T47D (cell line): ENCODE results near the gene AGAP3.
A peak's percentile ranks its signal among the peaks of the same experiment; 100 is the strongest.

Experiments used
- DNase-seq, 2 experiments: peaks; one replicate each; pipeline versions ENCODE4 v3.0.0 to v3.0.0-alpha.2; 2011 to 2012; ENCODE audit warnings: low read depth in 1 of 2, low spot score in 1 of 2
- JUND ChIP-seq: IDR thresholded peaks from 2 replicates; pipeline ENCODE4 v1.6.1; 2012; ENCODE audit warnings: low read depth
- in situ Hi-C: cut with HindIII; loops from 2 replicates; pipeline ENCODE4 v1.10.0; 2016; ENCODE audit warnings: low sequenced_read_pairs, low pct_unique_long_range_greater_than_20kb

The AGAP3 gene

GRCh38 chr7:151101621-151102396, 15.5 kb downstream of the AGAP3 start:
- in situ Hi-C loops: no loop called here
- no peak for TF ChIP-seq JUND
- DNase-seq: no peak

GRCh38 chr7:151102991-151103390, 16.7 kb downstream of the AGAP3 start:
- in situ Hi-C loops: no loop called here
- no peak for TF ChIP-seq JUND
- no peak for DNase-seq

- in situ Hi-C loops: no loop called here
- TF ChIP-seq JUND: no peak
- no peak for DNase-seq
Observed at GRCh38 chr7:151103973-151104372, 17.7 kb downstream of the AGAP3 start.

- in situ Hi-C loops: no loop called here
- DNase-seq: no peak
- no peak for TF ChIP-seq JUND
Observed at GRCh38 chr7:151104411-151105235, 18.3 kb downstream of the AGAP3 start.

GRCh38 chr7:151107882-151108281, 21.6 kb downstream of the AGAP3 start:
- no peak for TF ChIP-seq JUND
- in situ Hi-C loops: no loop called here
- DNase-seq: no peak

GRCh38 chr7:151109094-151110048, 23.1 kb downstream of the AGAP3 start:
- TF ChIP-seq JUND: no peak
- in situ Hi-C loops: no loop called here
- no peak for DNase-seq

- no peak for TF ChIP-seq JUND
- DNase-seq: no peak
- in situ Hi-C loops: no loop called here
Observed at GRCh38 chr7:151110236-151110940, 24.1 kb downstream of the AGAP3 start.

GRCh38 chr7:151110941-151111645, 24.8 kb downstream of the AGAP3 start:
- peak; percentile 71 to 88 for DNase-seq
- in situ Hi-C loops: no loop called here
- no peak for TF ChIP-seq JUND

GRCh38 chr7:151113344-151114150, 27.3 kb downstream of the AGAP3 start:
- TF ChIP-seq JUND: no peak
- peak; percentile 59 to 82 for DNase-seq
- in situ Hi-C loops: no loop called here

- DNase-seq: peak in 1 of 2 experiments; percentile 71
- TF ChIP-seq JUND: no peak
- in situ Hi-C loops: no loop called here
Observed at GRCh38 chr7:151114151-151115090, 28.1 kb downstream of the AGAP3 start.
